Measurements from ENCODE around the gene MIP. TPM values are rescaled to one million over a fixed set of nuclear protein-coding genes. Genes with fewer than 3 reads are reported as not detected.

MIP gene
- total and polyA plus RNA-seq, 2 donors (not counting 3 experiments of a cell fraction or from before 2014, with no cell fraction given) = 0.18 TPM; not detected in 1

DNA sequence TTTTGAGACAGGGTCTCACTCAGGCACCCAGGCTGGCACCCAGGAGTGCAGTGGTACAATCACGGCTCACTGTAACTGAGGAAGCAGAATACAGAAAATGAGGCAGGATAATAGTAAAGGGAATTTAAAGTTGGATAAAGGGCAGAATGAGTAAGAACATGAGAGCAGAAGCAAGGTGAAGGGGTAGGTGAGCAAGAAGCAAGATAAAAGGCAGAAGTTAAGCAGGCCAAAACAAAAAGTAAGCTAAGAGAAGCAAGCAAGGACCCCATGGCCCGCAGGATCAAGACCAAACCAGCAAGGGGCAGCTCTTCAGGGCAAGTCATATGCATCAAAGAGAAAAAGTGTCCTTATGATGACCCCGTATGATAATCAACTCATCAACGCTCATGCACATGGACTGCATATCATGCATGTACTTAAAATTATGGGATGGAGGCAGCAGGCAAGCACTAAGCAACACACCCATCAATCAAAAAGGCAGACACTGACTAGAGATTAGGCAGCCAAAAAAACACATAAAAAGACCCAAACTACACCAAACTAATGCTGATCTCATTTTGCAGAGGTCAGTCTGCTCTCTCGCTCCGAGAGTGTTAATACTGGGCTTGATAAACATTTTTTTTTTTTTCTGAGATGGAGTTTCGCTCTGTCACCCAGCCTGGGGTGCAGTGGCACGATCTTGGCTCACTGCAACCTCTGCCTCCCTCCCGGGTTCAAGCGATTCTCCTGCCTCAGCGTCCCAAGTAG is 16.9 kb downstream of the MIP start:
- POLR2A ChIA-PET = interaction anchor here (0.6 kb wide), 1 partner anchor 12 kb away, joined by 4 read pairs; no protein-coding TSS in a partner anchor
- CTCF ChIA-PET = interaction anchor here (1.2 kb wide), 1 partner anchor 79 kb away, joined by 3 read pairs; no protein-coding TSS in a partner anchor
- intact Hi-C loops (cut with micrococcal nuclease) = no loop called here
- no peaks in the 10 kb centered on the region for H4K20me1 ChIP-seq (replicated peaks; ENCODE audit: control insufficient read depth, extremely low read depth, insufficient read depth, low read length)
- no peak overlapping the region for H3K4me2 ChIP-seq (ENCODE audit: insufficient read depth, low read length)
- no peaks in the 10 kb centered on the region for H3K9me3 ChIP-seq (replicated peaks; ENCODE audit: control insufficient read depth, insufficient read depth, low read length)
- peaks cover 0 to 2% of the 10 kb centered on the region in 2 experiments for H3K36me3 ChIP-seq (ENCODE audit: control insufficient read depth in 2 of 2, extremely low read depth in 1 of 2, insufficient read depth in 2 of 2, low read length in 2 of 2)
- TF ChIP-seq EZH2 (IDR thresholded peaks at IDR 0.05; ENCODE audit: borderline replicate concordance, low read depth, low read length, severe bottlenecking) (no peak), POLR2A (IDR thresholded peaks at IDR 0.05; ENCODE audit: low read depth, low read length) (no peak), MYC (IDR thresholded peaks at IDR 0.05; ENCODE audit: low read depth, low read length) (no peak), POLR2AphosphoS5 (IDR thresholded peaks at IDR 0.05; ENCODE audit: insufficient read depth, low read depth, low read length) (no peak), GATA2 (IDR thresholded peaks at IDR 0.05; ENCODE audit: insufficient read depth, insufficient read length, low read depth, low read length) (no peak), JUN (IDR thresholded peaks at IDR 0.05; ENCODE audit: borderline replicate concordance, insufficient read depth, insufficient read length, low read depth) (no peak), FOS (IDR thresholded peaks at IDR 0.05; ENCODE audit: borderline replicate concordance, insufficient read depth, low read length) (no peak)
- TF ChIP-seq, protein P1, sequence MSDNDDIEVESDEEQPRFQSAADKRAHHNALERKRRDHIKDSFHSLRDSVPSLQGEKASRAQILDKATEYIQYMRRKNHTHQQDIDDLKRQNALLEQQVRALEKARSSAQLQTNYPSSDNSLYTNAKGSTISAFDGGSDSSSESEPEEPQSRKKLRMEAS (IDR thresholded peaks at IDR 0.05; ENCODE audit: insufficient read depth, insufficient read length) = no peak
- TF ChIP-seq, protein P2, sequence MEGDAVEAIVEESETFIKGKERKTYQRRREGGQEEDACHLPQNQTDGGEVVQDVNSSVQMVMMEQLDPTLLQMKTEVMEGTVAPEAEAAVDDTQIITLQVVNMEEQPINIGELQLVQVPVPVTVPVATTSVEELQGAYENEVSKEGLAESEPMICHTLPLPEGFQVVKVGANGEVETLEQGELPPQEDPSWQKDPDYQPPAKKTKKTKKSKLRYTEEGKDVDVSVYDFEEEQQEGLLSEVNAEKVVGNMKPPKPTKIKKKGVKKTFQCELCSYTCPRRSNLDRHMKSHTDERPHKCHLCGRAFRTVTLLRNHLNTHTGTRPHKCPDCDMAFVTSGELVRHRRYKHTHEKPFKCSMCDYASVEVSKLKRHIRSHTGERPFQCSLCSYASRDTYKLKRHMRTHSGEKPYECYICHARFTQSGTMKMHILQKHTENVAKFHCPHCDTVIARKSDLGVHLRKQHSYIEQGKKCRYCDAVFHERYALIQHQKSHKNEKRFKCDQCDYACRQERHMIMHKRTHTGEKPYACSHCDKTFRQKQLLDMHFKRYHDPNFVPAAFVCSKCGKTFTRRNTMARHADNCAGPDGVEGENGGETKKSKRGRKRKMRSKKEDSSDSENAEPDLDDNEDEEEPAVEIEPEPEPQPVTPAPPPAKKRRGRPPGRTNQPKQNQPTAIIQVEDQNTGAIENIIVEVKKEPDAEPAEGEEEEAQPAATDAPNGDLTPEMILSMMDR (IDR thresholded peaks at IDR 0.05; ENCODE audit: extremely low read depth in 1 of 2, insufficient read depth in 1 of 2, low read depth in 1 of 2, low read length in 2 of 2) = no peak
- peaks cover 13% of the 10 kb centered on the region for H3K79me2 ChIP-seq (ENCODE audit: control insufficient read depth, insufficient read depth, low read length)
- no TSS peak for BruUV-seq (replicated peaks)
- no peak for DNase-seq (ENCODE audit: low read depth, low spot score)
- no peak overlapping the region for H3K27ac ChIP-seq (ENCODE audit: insufficient read depth, low read depth, low read length)
- no peak for FAIRE-seq
- H3K4me3 ChIP-seq (replicated peaks in 1 of 3; ENCODE audit: insufficient read depth in 1 of 3, low read depth in 1 of 3, low read length in 3 of 3) = no peak overlapping the region
- no peak overlapping the region for H2AFZ ChIP-seq (ENCODE audit: low read depth, low read length)
- no peaks in the 10 kb centered on the region for H3K4me1 ChIP-seq (ENCODE audit: control insufficient read depth, extremely low read depth, insufficient read depth, low read length)
- H3K9me1 ChIP-seq (replicated peaks; ENCODE audit: control insufficient read depth, extremely low read depth, insufficient read depth, low read length) = no peaks in the 10 kb centered on the region
- dilution Hi-C loops (cut with MboI; ENCODE audit: extremely low pct_ligation_motif_present, low sequenced_read_pairs) = no loop called here
- H3K27me3 ChIP-seq (ENCODE audit: control insufficient read depth in 2 of 2, insufficient read depth in 2 of 2, low read length in 2 of 2) = no peaks in the 10 kb centered on the region
- no peak overlapping the region for H3K9ac ChIP-seq (replicated peaks; ENCODE audit: extremely low read depth, insufficient read depth, low read length)
